B cell (primary cell): ENCODE results near the gene FPR1. TPM values are rescaled to one million over a fixed set of nuclear protein-coding genes. Genes with fewer than 3 reads are reported as not detected.

Experiments used
- ATAC-seq: fragments of 200-7000 bp; cut with Tn5 transposase; one replicate; pipeline ENCODE4 v1.10.0; 2021; ENCODE audit warnings: low read depth, mild to moderate bottlenecking, moderate number of reproducible peaks, moderate library complexity
- CTCF ChIA-PET: fragments of 350-600 bp; sonication (Branson Sonifier 250); formaldehyde crosslinking; loops from one replicate; lab custom pipeline; 2021; ENCODE audit warnings: antibody characterized with exemption, inconsistent platforms; lab: Charles Lee
- POLR2A ChIA-PET: fragments of 350-600 bp; sonication (Branson Sonifier 250); formaldehyde crosslinking; loops from one replicate; lab custom pipeline; 2021; ENCODE audit warnings: antibody characterized with exemption; lab: Charles Lee
- DNase-seq: peaks from one replicate; pipeline ENCODE4 v3.0.0; 2013
- H2AFZ ChIP-seq: 2 replicates; pipeline ENCODE4 v1.6.1; 2012; ENCODE audit warnings: mild to moderate bottlenecking, low read depth, low read length; ENCODE audit not compliant: insufficient read depth, poor library complexity, severe bottlenecking
- H3K27ac ChIP-seq, 2 donors: 1 replicate in 1 of 2; 2 replicates in 1 of 2; pipeline ENCODE4 v1.5.1; 2012 to 2013; ENCODE audit warnings: low read length in 2 of 2, mild to moderate bottlenecking in 2 of 2, moderate library complexity in 1 of 2
- H3K27me3 ChIP-seq, 4 experiments: fragments of 200-600 bp in 1 of 4; sonication (generic) in 1 of 4; replicated peaks in 1 of 4; 1 replicate in 2 of 4; 2 replicates in 2 of 4; pipeline versions ENCODE4 v1.6.1 to v1.7.0; 2013 to 2016; ENCODE audit warnings: low read length in 3 of 4, mild to moderate bottlenecking in 2 of 4, mixed read lengths in 1 of 4, moderate library complexity in 1 of 4; ENCODE audit not compliant: insufficient read depth in 4 of 4, control insufficient read depth in 3 of 4; ENCODE audit errors: control extremely low read depth in 1 of 4
- H3K36me3 ChIP-seq, 2 experiments: replicated peaks in 1 of 2; 1 replicate in 1 of 2; 2 replicates in 1 of 2; pipeline versions ENCODE4 v1.6.1 to v1.7.1; 2013; ENCODE audit warnings: low read length in 1 of 2; ENCODE audit not compliant: insufficient read depth in 2 of 2, control insufficient read depth in 1 of 2; ENCODE audit errors: control extremely low read depth in 1 of 2, extremely low read depth in 1 of 2
- H3K4me1 ChIP-seq, 2 donors: fragments of 200-600 bp in 1 of 2; sonication (generic) in 1 of 2; 1 replicate in 1 of 2; 2 replicates in 1 of 2; pipeline versions ENCODE4 v1.5.1 to v1.6.1; 2013 to 2017; ENCODE audit warnings: low read length in 2 of 2; ENCODE audit not compliant: control insufficient read depth in 2 of 2, insufficient read depth in 2 of 2
- H3K4me2 ChIP-seq: replicated peaks from 2 replicates; pipeline ENCODE3; 2012; ENCODE audit warnings: mild to moderate bottlenecking, low read depth, low read length; ENCODE audit not compliant: poor library complexity, severe bottlenecking
- H3K4me3 ChIP-seq, 5 experiments: fragments of 200-600 bp in 1 of 5; sonication (generic) in 1 of 5; 1 replicate in 3 of 5; 2 replicates in 2 of 5; pipeline versions ENCODE4 v1.5.1 to v1.7.0; 2011 to 2016; ENCODE audit warnings: low read length in 4 of 5, mild to moderate bottlenecking in 4 of 5, low read depth in 2 of 5, control low read depth in 1 of 5, moderate library complexity in 1 of 5; ENCODE audit not compliant: insufficient read depth in 1 of 5; ENCODE audit errors: control extremely low read depth in 1 of 5, extremely low read depth in 1 of 5
- H3K79me2 ChIP-seq: fragments of 200-600 bp; sonication (generic); one replicate; pipeline ENCODE4 v1.6.0; 2016; ENCODE audit warnings: low read length; ENCODE audit not compliant: control insufficient read depth, insufficient read depth
- H3K9ac ChIP-seq: fragments of 200-600 bp; sonication (generic); 2 replicates; pipeline ENCODE4 v1.6.1; 2017; ENCODE audit warnings: mild to moderate bottlenecking, low read length, moderate library complexity
- H3K9me3 ChIP-seq, 3 donors: one replicate each; pipeline versions ENCODE4 v1.6.1 to v1.7.1; 2013; ENCODE audit warnings: low read length in 2 of 3; ENCODE audit not compliant: control insufficient read depth in 2 of 3, insufficient read depth in 1 of 3; ENCODE audit errors: control extremely low read depth in 1 of 3
- H4K20me1 ChIP-seq: 2 replicates; pipeline ENCODE4 v1.6.0; 2012; ENCODE audit warnings: mild to moderate bottlenecking, low read length; ENCODE audit not compliant: insufficient read depth, control insufficient read depth, poor library complexity, severe bottlenecking
- H3K27ac Mint-ChIP-seq: one replicate; pipeline ENCODE4 v1.8.0; 2021; ENCODE audit warnings: mixed read lengths
- H3K27me3 Mint-ChIP-seq: one replicate; pipeline ENCODE4 v1.8.0; 2021; ENCODE audit warnings: mixed read lengths
- H3K4me1 Mint-ChIP-seq: one replicate; pipeline ENCODE4 v1.8.0; 2021; ENCODE audit warnings: mixed read lengths
- H3K4me3 Mint-ChIP-seq: one replicate; pipeline ENCODE4 v1.8.0; 2021; ENCODE audit warnings: mixed read lengths
- H3K9me3 Mint-ChIP-seq: one replicate; pipeline ENCODE4 v1.8.0; 2022; ENCODE audit warnings: mixed read lengths; ENCODE audit not compliant: insufficient read depth
- EZH2 ChIP-seq: IDR thresholded peaks from 2 replicates; pipeline ENCODE4 v1.6.1; 2012; ENCODE audit warnings: borderline replicate concordance, low read depth, mild to moderate bottlenecking, moderate library complexity, low read length; ENCODE audit not compliant: insufficient read depth, poor library complexity, severe bottlenecking
- WGBS: methylation state at CpG from one replicate; pipeline ENCODE4 v1.1.5; 2013; ENCODE audit warnings: missing lambda C conversion rate; ENCODE audit not compliant: insufficient coverage; 5-methylcytosine and 5-hydroxymethylcytosine counted together
- intact Hi-C: fragments of 100-400 bp; cut with micrococcal nuclease; formaldehyde crosslinking; loops from one replicate; pipeline ENCODE4 v1.10.0; 2022
- polyA plus RNA-seq: library from polyadenylated mRNA; depleted of rRNA; stranded (reverse); fragments of >200 nt; gene quantifications from 2 replicates; pipeline ENCODE4 v1.2.3, GENCODE V29; 2012
- total RNA-seq, 2 donors: library from RNA; stranded (reverse); fragments of 120-200 nt in 1 of 2; gene quantifications; 1 replicate in 1 of 2; 2 replicates in 1 of 2; pipeline versions ENCODE4 v1.2.3 to v1.2.4, GENCODE V29; 2013 to 2022
- TF ChIP-seq, protein P1 (sequence below): fragments of 200-600 bp; IDR thresholded peaks from one replicate; pipeline ENCODE4 v1.8.0; 2022; ENCODE audit warnings: antibody characterized with exemption, mild to moderate bottlenecking

FPR1 gene
- total and polyA plus RNA-seq, 2 donors (not counting 1 experiment from before 2014, with no cell fraction given): 0.17 to 1.1 TPM

DNA sequence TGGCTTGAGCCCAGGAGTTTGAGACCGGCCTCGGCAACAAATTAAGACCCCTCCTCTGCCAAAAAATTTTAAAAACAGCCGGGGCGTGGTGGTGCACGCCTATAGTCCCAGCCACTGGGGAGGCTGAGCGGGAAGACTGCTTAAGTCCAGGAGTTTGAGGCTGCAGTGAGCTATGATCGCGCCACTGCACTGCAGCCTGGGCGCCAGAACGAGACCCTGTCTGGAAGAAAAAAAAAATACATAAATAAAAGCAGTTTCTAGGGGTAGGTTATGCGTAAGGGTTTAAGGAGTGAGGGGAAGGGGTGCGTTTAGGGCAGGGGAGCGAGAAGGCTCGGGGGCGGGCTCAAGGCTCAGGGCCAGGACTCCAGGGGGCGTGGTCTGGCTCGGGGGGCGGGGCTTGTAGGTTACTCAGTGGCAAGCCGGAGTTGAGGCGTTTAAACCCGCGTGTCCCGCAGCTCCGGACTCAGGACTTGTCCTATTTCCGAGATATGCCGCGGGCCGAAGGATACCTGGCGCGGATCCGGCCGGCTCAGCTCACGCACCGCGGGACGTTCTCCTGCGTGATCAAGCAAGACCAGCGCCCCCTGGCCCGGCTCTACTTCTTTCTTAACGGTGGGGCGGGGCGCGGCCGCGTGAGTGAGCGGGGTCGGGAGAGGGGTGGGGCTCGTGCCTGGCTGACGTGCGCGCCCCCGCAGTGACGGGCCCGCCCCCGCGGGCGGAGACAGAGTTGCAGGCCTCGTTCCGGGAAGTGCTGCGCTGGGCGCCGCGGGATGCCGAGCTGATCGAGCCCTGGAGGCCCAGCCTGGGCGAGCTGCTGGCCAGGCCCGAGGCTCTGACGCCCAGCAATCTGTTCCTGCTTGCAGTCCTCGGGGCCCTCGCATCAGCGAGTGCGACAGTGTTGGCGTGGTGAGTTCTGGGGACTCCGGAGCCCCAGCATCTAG, 47.8 kb downstream of the FPR1 start:
- Histone ChIP-seq H3K9me3 (peaks cover 0 to 24% (median 0%) of the 10 kb centered on the region in 3 donors), H3K4me1 (peaks cover 22 to 31% of the 10 kb centered on the region in 2 donors), H3K27me3 (peaks cover 0 to 30% (median 8%) of the 10 kb centered on the region in 4 experiments), H3K36me3 (peaks cover 0 to 4% of the 10 kb centered on the region in 2 experiments), H2AFZ (peak overlapping the region; percentile 81), H3K4me3 (peak overlapping the region; percentile 51 to 74 (median 68)), H4K20me1 (no peaks in the 10 kb centered on the region), H3K27ac (peak overlapping the region; percentile 64 to 84), H3K79me2 (peaks cover 3% of the 10 kb centered on the region), H3K9ac (peak overlapping the region; percentile 81), H3K4me2 (peak overlapping the region; percentile 93)
- Mint-ChIP-seq H3K4me1 (peaks cover 36% of the 10 kb centered on the region), H3K4me3 (peak overlapping the region; percentile 91), H3K27me3 (peaks cover 23% of the 10 kb centered on the region), H3K9me3 (no peaks in the 10 kb centered on the region), H3K27ac (peak overlapping the region; percentile 90)
- TF ChIP-seq, protein P1, sequence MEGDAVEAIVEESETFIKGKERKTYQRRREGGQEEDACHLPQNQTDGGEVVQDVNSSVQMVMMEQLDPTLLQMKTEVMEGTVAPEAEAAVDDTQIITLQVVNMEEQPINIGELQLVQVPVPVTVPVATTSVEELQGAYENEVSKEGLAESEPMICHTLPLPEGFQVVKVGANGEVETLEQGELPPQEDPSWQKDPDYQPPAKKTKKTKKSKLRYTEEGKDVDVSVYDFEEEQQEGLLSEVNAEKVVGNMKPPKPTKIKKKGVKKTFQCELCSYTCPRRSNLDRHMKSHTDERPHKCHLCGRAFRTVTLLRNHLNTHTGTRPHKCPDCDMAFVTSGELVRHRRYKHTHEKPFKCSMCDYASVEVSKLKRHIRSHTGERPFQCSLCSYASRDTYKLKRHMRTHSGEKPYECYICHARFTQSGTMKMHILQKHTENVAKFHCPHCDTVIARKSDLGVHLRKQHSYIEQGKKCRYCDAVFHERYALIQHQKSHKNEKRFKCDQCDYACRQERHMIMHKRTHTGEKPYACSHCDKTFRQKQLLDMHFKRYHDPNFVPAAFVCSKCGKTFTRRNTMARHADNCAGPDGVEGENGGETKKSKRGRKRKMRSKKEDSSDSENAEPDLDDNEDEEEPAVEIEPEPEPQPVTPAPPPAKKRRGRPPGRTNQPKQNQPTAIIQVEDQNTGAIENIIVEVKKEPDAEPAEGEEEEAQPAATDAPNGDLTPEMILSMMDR: peak; percentile 60
- no peak for TF ChIP-seq EZH2
- DNase-seq: peak; percentile 98
- under 1% methylated on average over 71 of the region's 74 CpGs for WGBS
- peak; percentile 92 for ATAC-seq
- POLR2A ChIA-PET: interaction anchor here (0.6 to 0.9 kb wide), 2 partner anchors 14 to 149 kb away, joined by 3 to 6 read pairs; no protein-coding TSS in a partner anchor
- CTCF ChIA-PET: interaction anchor here (1.1 to 2.7 kb wide), 3 partner anchors 42 to 230 kb away, joined by 4 to 8 read pairs (median 4); no protein-coding TSS in a partner anchor
- intact Hi-C loops: loop anchor here (1.0 to 2.0 kb wide), 3 partner anchors 47 to 365 kb away; partner anchors contain the start of gene FPR1
